ENCODE measurements around the gene DPPA3. TPM values are rescaled to one million over a fixed set of nuclear protein-coding genes. Genes with fewer than 3 reads are reported as not detected.

Gene DPPA3
- total and polyA plus RNA-seq, 2 of the 8 experiments (the other 6 are each of a cell fraction or from before 2014, with no cell fraction given): 0.30 to 1.2 TPM

DNA sequence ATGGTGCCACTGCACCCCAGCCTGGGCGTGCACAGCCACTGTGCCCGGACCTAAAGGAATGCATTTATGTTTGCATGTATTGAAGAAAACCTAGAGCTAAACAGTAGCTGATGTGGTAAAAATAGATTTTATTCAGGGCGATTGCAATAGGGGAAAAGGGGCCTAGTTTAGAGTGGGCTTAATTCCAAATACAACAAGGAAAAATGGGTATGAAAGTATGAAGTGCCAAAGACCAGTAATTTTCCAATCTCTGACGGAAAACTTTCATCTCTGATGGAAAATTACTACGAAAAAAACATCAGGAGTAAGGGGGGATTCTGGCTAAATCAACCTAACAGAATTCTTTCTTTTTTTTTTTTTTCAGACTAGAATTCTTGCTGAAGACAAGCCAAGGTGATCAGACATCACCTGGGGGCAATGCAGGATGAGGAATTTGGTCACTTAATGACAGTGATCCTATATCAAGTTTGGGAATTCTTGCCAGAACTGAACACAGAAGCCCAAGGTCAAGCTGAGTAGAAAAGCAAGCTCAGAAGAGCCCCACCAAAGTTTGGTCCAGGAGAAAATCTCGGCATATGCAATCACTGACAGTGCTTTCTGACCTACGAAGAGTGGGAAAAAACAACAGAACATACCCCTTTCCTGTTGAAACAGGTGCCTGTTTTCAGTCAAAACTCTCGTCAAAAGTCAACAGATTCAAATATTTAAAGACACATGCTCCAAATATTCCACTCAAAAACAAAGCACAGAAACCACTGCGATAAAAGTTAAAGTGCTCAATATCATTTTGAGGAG is 31.8 kb upstream of the DPPA3 start:
- no peaks in the 10 kb centered on the region for H4K20me1 ChIP-seq (replicated peaks in 1 of 2; ENCODE audit: control insufficient read depth in 1 of 2, insufficient read depth in 2 of 2, low read length in 2 of 2)
- no peak overlapping the region for H3K9ac ChIP-seq (replicated peaks in 1 of 4; ENCODE audit: extremely low read depth in 1 of 4, low read depth in 3 of 4, low read length in 3 of 4)
- H3K23ac ChIP-seq (ENCODE audit: insufficient read length): no peak overlapping the region
- H3K23me2 ChIP-seq (ENCODE audit: low read depth, low read length): no peaks in the 10 kb centered on the region
- H2AK5ac ChIP-seq (ENCODE audit: low read depth, low read length): no peak overlapping the region
- no peak overlapping the region for H3K4me2 ChIP-seq (ENCODE audit: insufficient read depth in 1 of 2, low read depth in 2 of 2, low read length in 2 of 2)
- 0 out of 7 replicates have a peak, but pooled peaks cover 0 to 2% (median 0%) of the 10 kb centered on the region in 4 experiments for H3K4me1 ChIP-seq (replicated peaks in 1 of 4; ENCODE audit: control insufficient read depth in 3 of 4, insufficient read depth in 4 of 4, low read length in 3 of 4)
- FAIRE-seq (no peak), DNase-seq (ENCODE audit: low read depth in 1 of 2, low spot score in 2 of 2) (no peak)
- H3K9me3 ChIP-seq (ENCODE audit: insufficient read depth in 2 of 2, low read depth in 1 of 2, low read length in 1 of 2): no peaks in the 10 kb centered on the region
- H3K4me3 ChIP-seq (ENCODE audit: extremely low read depth in 1 of 4, insufficient read depth in 2 of 4, low read depth in 3 of 4, low read length in 4 of 4): no peak overlapping the region
- peak overlapping the region; percentile 85 for H4K91ac ChIP-seq (replicated peaks; ENCODE audit: insufficient read length, low read length)
- no peak overlapping the region; the same call in 1 of the 2 replicates for H2BK15ac ChIP-seq (ENCODE audit: low read length)
- ChIA-PET CTCF (ENCODE audit: partially characterized antibody) (interaction anchor here (0.6 to 8.0 kb wide), 9 partner anchors 8 to 814 kb away, joined by 3 to 128 read pairs (median 3); no protein-coding TSS in a partner anchor), POLR2A (ENCODE audit: partially characterized antibody) (interaction anchor here (0.6 kb wide), 2 partner anchors 127 to 226 kb away, joined by 3 to 4 read pairs; no protein-coding TSS in a partner anchor)
- H3K18ac ChIP-seq (ENCODE audit: extremely low read depth, low read length): no peak overlapping the region
- no peak overlapping the region for H4K8ac ChIP-seq (ENCODE audit: extremely low read depth, insufficient read depth, low read length)
- no peak overlapping the region for H3K4ac ChIP-seq (replicated peaks; ENCODE audit: insufficient read length, low read depth, low read length)
- H3K27ac ChIP-seq (ENCODE audit: low read depth, low read length): no peak overlapping the region
- WGBS, 2 experiments (ENCODE audit: extremely low coverage in 1 of 2, insufficient coverage in 1 of 2, insufficient read length in 1 of 2, insufficient replicate concordance in 2 of 2, low coverage in 1 of 2, low lambda C conversion rate in 2 of 2, missing lambda C conversion rate in 1 of 2): 87% methylated on average over 9 of the region's 9 CpGs; no CpG with 5 or more reads in 1 of the 2 experiments
- H3K79me2 ChIP-seq (ENCODE audit: control insufficient read depth in 1 of 2, insufficient read depth in 2 of 2, low read length in 2 of 2): no peaks in the 10 kb centered on the region
- no peak overlapping the region for H2BK120ac ChIP-seq (replicated peaks; ENCODE audit: low read depth, low read length)
- no peak overlapping the region for H3K14ac ChIP-seq (ENCODE audit: insufficient read length)
- no peak overlapping the region for H4K5ac ChIP-seq (ENCODE audit: insufficient read length, low read depth, low read length)
- H3K27me3 ChIP-seq (replicated peaks in 1 of 4; ENCODE audit: control insufficient read depth in 3 of 4, extremely low read depth in 1 of 4, insufficient read depth in 3 of 4, low read length in 3 of 4): no peaks in the 10 kb centered on the region
- H3K36me3 ChIP-seq (ENCODE audit: control insufficient read depth in 2 of 4, insufficient read depth in 4 of 4, low read length in 3 of 4): no peaks in the 10 kb centered on the region
- no peak overlapping the region for H2BK20ac ChIP-seq (ENCODE audit: low read length)
- no peak overlapping the region; the same call in 1 of the 2 replicates for H2BK5ac ChIP-seq (ENCODE audit: low read depth, low read length)
- H3K79me1 ChIP-seq (ENCODE audit: low read depth, low read length): no peaks in the 10 kb centered on the region
- no peak overlapping the region for H3K56ac ChIP-seq (replicated peaks; ENCODE audit: insufficient read length, low read depth, low read length)
- no peak overlapping the region; the same call in 1 of the 2 replicates for H2BK12ac ChIP-seq (ENCODE audit: low read depth, low read length)
- H2AFZ ChIP-seq (ENCODE audit: low read length): no peak overlapping the region
- no peak for TF ChIP-seq KDM4A (IDR thresholded peaks at IDR 0.05; ENCODE audit: low read depth, low read length, severe bottlenecking)
- TF ChIP-seq, protein P1, sequence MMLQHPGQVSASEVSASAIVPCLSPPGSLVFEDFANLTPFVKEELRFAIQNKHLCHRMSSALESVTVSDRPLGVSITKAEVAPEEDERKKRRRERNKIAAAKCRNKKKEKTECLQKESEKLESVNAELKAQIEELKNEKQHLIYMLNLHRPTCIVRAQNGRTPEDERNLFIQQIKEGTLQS (IDR thresholded peaks at IDR 0.05; ENCODE audit: insufficient read depth, low read depth, low read length): no peak
- no peak for TF ChIP-seq KDM1A (IDR thresholded peaks at IDR 0.05; ENCODE audit: borderline replicate concordance, low read length)
- TF ChIP-seq CHD2 (IDR thresholded peaks at IDR 0.05; ENCODE audit: low read length): no peak
- TF ChIP-seq SP4 (IDR thresholded peaks at IDR 0.05; ENCODE audit: low read length): no peak
- no peak for TF ChIP-seq EGR1 (IDR thresholded peaks at IDR 0.05; ENCODE audit: borderline replicate concordance, low read depth, low read length)
- no peak for TF ChIP-seq CHD1 (IDR thresholded peaks at IDR 0.05; ENCODE audit: low read depth, low read length)
- no peak for TF ChIP-seq SP1 (IDR thresholded peaks at IDR 0.05; ENCODE audit: low read depth, low read length)
- no peak for TF ChIP-seq POU5F1 (IDR thresholded peaks at IDR 0.05; ENCODE audit: low read depth, low read length)
- no peak for TF ChIP-seq FOSL1 (IDR thresholded peaks at IDR 0.05; ENCODE audit: insufficient read depth, low read depth, low read length)
- no peak for TF ChIP-seq MAFK (IDR thresholded peaks at IDR 0.05; ENCODE audit: low read depth, low read length)
- no peak for TF ChIP-seq TAF7 (optimal IDR thresholded peaks at IDR 0.05; ENCODE audit: borderline replicate concordance, low read depth, low read length)
- TF ChIP-seq SIX5 (IDR thresholded peaks at IDR 0.05; ENCODE audit: low read depth, low read length): no peak
